ENCODE data around the gene MUC5B.

The MUC5B gene

GRCh38 chr11:1291295-1292017 lies 68.6 kb downstream of the MUC5B start:
- TF ChIP-seq TAF1 (IDR thresholded peaks at IDR 0.05; ENCODE audit: borderline replicate concordance, insufficient read depth, low read length) (no peak), POLR2AphosphoS5 (IDR thresholded peaks at IDR 0.05; ENCODE audit: low read depth, low read length) (no peak), FOXP2 (optimal IDR thresholded peaks at IDR 0.05; ENCODE audit: borderline replicate concordance, extremely low read depth, extremely low read length, insufficient read depth) (no peak)

- TF ChIP-seq, protein P1, sequence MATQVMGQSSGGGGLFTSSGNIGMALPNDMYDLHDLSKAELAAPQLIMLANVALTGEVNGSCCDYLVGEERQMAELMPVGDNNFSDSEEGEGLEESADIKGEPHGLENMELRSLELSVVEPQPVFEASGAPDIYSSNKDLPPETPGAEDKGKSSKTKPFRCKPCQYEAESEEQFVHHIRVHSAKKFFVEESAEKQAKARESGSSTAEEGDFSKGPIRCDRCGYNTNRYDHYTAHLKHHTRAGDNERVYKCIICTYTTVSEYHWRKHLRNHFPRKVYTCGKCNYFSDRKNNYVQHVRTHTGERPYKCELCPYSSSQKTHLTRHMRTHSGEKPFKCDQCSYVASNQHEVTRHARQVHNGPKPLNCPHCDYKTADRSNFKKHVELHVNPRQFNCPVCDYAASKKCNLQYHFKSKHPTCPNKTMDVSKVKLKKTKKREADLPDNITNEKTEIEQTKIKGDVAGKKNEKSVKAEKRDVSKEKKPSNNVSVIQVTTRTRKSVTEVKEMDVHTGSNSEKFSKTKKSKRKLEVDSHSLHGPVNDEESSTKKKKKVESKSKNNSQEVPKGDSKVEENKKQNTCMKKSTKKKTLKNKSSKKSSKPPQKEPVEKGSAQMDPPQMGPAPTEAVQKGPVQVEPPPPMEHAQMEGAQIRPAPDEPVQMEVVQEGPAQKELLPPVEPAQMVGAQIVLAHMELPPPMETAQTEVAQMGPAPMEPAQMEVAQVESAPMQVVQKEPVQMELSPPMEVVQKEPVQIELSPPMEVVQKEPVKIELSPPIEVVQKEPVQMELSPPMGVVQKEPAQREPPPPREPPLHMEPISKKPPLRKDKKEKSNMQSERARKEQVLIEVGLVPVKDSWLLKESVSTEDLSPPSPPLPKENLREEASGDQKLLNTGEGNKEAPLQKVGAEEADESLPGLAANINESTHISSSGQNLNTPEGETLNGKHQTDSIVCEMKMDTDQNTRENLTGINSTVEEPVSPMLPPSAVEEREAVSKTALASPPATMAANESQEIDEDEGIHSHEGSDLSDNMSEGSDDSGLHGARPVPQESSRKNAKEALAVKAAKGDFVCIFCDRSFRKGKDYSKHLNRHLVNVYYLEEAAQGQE (IDR thresholded peaks at IDR 0.05; ENCODE audit: insufficient read depth in 1 of 2, low read depth in 2 of 2, low read length in 2 of 2): no peak
- no peak for TF ChIP-seq TAF1 (IDR thresholded peaks at IDR 0.05; ENCODE audit: borderline replicate concordance, insufficient read depth, low read length)
- no peak for TF ChIP-seq SIN3A (IDR thresholded peaks at IDR 0.05; ENCODE audit: borderline replicate concordance, insufficient read depth, low read length)
- no peak for TF ChIP-seq POLR2AphosphoS5 (IDR thresholded peaks at IDR 0.05; ENCODE audit: low read depth, low read length)
- TF ChIP-seq FOXP2 (optimal IDR thresholded peaks at IDR 0.05; ENCODE audit: borderline replicate concordance, extremely low read depth, extremely low read length, insufficient read depth): no peak
Measured at GRCh38 chr11:1292018-1292643, 69.3 kb downstream of the MUC5B start.

DNA sequence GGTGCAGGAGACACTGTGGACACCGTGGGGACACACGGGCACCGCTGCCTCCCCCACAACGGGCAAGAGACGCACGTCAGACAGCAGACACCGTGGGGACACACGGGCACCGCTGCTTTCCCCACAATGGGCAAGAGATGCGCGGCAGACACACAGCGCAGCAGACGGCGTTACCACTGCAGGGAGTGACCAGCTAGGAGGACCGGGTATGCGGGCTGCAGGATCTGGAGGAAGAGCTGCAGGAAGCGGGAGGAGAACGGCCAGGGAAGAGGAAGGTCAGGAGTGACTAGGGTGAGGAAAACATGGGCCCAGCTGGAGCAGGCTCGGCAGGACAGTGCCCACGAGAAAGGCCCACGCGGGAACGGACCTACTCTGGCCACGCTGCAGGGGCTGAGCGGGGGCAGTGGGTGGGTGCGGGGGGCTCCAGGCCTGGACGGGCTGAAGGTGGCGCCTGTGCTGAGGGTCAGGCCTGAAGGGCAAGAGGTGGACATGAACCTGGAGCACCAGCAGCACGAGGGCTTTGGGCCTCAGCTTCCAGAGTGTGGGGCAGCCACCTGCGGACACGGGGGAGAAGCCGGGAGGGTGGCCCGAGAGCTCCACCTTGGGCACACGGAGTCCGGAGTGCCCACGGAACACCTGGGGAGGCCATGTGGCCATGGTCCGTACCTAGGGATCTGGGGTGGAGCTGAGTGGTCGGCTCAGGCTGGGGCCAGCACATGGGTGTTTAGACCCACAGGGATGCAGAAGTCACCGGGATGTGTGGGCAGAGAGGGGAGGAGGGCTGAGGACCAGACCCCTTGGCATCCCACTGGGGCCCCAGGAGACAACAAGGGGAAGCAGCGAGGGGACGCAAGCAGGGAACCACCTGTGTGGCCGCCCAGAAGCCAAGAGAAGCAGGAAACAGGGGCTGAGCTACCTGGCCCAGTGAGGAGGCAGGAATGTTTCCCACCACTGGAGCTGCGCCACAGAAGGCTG lies 70.1 kb downstream of the MUC5B start:
- TF ChIP-seq SIN3A (IDR thresholded peaks at IDR 0.05; ENCODE audit: borderline replicate concordance, insufficient read depth, low read length): no peak
- no peak for TF ChIP-seq POLR2AphosphoS5 (IDR thresholded peaks at IDR 0.05; ENCODE audit: low read depth, low read length)
- TF ChIP-seq FOXP2 (optimal IDR thresholded peaks at IDR 0.05; ENCODE audit: borderline replicate concordance, extremely low read depth, extremely low read length, insufficient read depth): no peak
- TF ChIP-seq, protein P1 (IDR thresholded peaks at IDR 0.05; ENCODE audit: insufficient read depth in 1 of 2, low read depth in 2 of 2, low read length in 2 of 2): no peak
- TF ChIP-seq TAF1 (IDR thresholded peaks at IDR 0.05; ENCODE audit: borderline replicate concordance, insufficient read depth, low read length): no peak

GRCh38 chr11:1293619-1294015 lies 70.8 kb downstream of the MUC5B start:
- TF ChIP-seq SIN3A (IDR thresholded peaks at IDR 0.05; ENCODE audit: borderline replicate concordance, insufficient read depth, low read length): no peak
- TF ChIP-seq FOXP2 (optimal IDR thresholded peaks at IDR 0.05; ENCODE audit: borderline replicate concordance, extremely low read depth, extremely low read length, insufficient read depth): no peak
- no peak for TF ChIP-seq POLR2AphosphoS5 (IDR thresholded peaks at IDR 0.05; ENCODE audit: low read depth, low read length)
- TF ChIP-seq, protein P1 (IDR thresholded peaks at IDR 0.05; ENCODE audit: insufficient read depth in 1 of 2, low read depth in 2 of 2, low read length in 2 of 2): no peak
- TF ChIP-seq TAF1 (IDR thresholded peaks at IDR 0.05; ENCODE audit: borderline replicate concordance, insufficient read depth, low read length): no peak

DNA sequence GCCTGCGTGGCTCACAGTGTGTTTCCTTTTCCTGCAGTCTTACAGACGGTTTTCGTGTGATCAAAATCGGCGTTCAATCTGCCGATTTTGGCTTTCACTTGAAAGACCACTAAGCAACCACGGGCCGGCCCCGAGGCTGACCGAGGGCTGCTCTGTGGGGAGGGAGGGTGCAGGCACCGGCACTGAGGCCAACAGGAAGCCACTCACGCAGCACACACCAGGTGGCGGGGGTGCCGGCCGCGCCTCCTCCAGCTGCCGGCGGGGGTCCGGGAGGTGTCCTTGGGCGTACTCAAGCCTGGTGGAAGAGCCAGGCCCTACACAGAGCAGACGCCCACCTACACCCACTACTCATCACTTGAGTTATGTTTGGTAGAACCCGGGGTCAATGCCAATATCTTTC lies 72.2 kb downstream of the MUC5B start:
- TF ChIP-seq POLR2AphosphoS5 (IDR thresholded peaks at IDR 0.05; ENCODE audit: low read depth, low read length) (no peak), TAF1 (IDR thresholded peaks at IDR 0.05; ENCODE audit: borderline replicate concordance, insufficient read depth, low read length) (no peak), SIN3A (IDR thresholded peaks at IDR 0.05; ENCODE audit: borderline replicate concordance, insufficient read depth, low read length) (no peak), FOXP2 (optimal IDR thresholded peaks at IDR 0.05; ENCODE audit: borderline replicate concordance, extremely low read depth, extremely low read length, insufficient read depth) (no peak)
- TF ChIP-seq, protein P1 (IDR thresholded peaks at IDR 0.05; ENCODE audit: insufficient read depth in 1 of 2, low read depth in 2 of 2, low read length in 2 of 2): no peak
